Measurements from ENCODE around the gene ASB6. TPM values are rescaled to one million over a fixed set of nuclear protein-coding genes. Genes with fewer than 3 reads are reported as not detected.

The ASB6 gene
- total RNA-seq, 1 experiment from 2014 or later, result 21.0 TPM

GRCh38 chr9:129656795-129657390 is 14.9 kb upstream of the ASB6 start:
- TF ChIP-seq CTCF (conservative IDR thresholded peaks at IDR 0.05), result no peak
- no peaks in the 10 kb centered on the region for H3K4me1 ChIP-seq (ENCODE audit: insufficient read depth, low read length)
- H4K20me1 ChIP-seq (ENCODE audit: control insufficient read depth, insufficient read depth, insufficient read length), result no peaks in the 10 kb centered on the region
- no peak overlapping the region for H3K56ac ChIP-seq (ENCODE audit: insufficient read length, low read depth, low read length)
- H4K8ac ChIP-seq (replicated peaks; ENCODE audit: insufficient read length, low read depth, low read length), result no peak overlapping the region
- peak overlapping the region in 1 of 3 experiments; percentile 32; a peak in 1 of 7 replicates for H3K27ac Mint-ChIP-seq
- H4K91ac ChIP-seq (ENCODE audit: insufficient read length, low read depth, low read length), result no peak overlapping the region
- no peak overlapping the region for H4K5ac ChIP-seq (ENCODE audit: insufficient read length, low read depth, low read length)
- no peak overlapping the region for H2BK5ac ChIP-seq (ENCODE audit: insufficient read length, low read length)
- H3K18ac ChIP-seq (ENCODE audit: insufficient read length, low read depth, low read length), result no peak overlapping the region
- H2AK5ac ChIP-seq (ENCODE audit: insufficient read length, low read length), result no peak overlapping the region
- H3K79me1 ChIP-seq (ENCODE audit: insufficient read depth, low read depth, low read length, poor library complexity, severe bottlenecking), result no peaks in the 10 kb centered on the region
- no peak overlapping the region for H3K4me2 ChIP-seq (ENCODE audit: insufficient read depth, insufficient read length, low read length)
- H2BK20ac ChIP-seq (ENCODE audit: low read depth, low read length, poor library complexity, severe bottlenecking), result no peak overlapping the region
- H3K9me3 ChIP-seq (ENCODE audit: control insufficient read depth, low read depth, low read length), result no peaks in the 10 kb centered on the region
- H3K27me3 ChIP-seq (ENCODE audit: insufficient read depth, low read length), result no peaks in the 10 kb centered on the region
- H2AFZ ChIP-seq (ENCODE audit: low read length), result no peak overlapping the region
- no peak overlapping the region for H3K4ac ChIP-seq (ENCODE audit: low read depth, low read length)
- H3K4me3 Mint-ChIP-seq, result no peak overlapping the region
- no CpG with 5 or more reads among the region's 12 CpGs for WGBS (ENCODE audit: extremely low coverage, insufficient read length, low lambda C conversion rate)
- H3K27me3 Mint-ChIP-seq (ENCODE audit: low read depth), result peaks cover 37% of the 10 kb centered on the region
- no peak overlapping the region for H3K14ac ChIP-seq (ENCODE audit: insufficient read depth, low read length)
- H3K36me3 Mint-ChIP-seq (ENCODE audit: insufficient read depth in 1 of 3, low read depth in 3 of 3), result no peaks in the 10 kb centered on the region
- H3K79me2 ChIP-seq (ENCODE audit: insufficient read depth, low read length), result no peaks in the 10 kb centered on the region
- H3K9me3 Mint-ChIP-seq, result peaks cover 0 to 3% of the 10 kb centered on the region in 2 experiments; a peak in 1 of 5 replicates
- DNase-seq, result no peak
- peaks cover 0 to 7% of the 10 kb centered on the region in 2 experiments; a peak in 1 of 4 replicates for H3K4me1 Mint-ChIP-seq
- no peak overlapping the region for H2BK15ac ChIP-seq (ENCODE audit: low read depth, low read length)
- no peak overlapping the region for H2BK120ac ChIP-seq (ENCODE audit: low read depth, low read length, poor library complexity, severe bottlenecking)
- no peak overlapping the region for H3K23ac ChIP-seq (ENCODE audit: insufficient read length, low read depth, low read length)
- H3K27ac ChIP-seq (ENCODE audit: insufficient read length, low read depth, low read length), result no peak overlapping the region
- H3K23me2 ChIP-seq (ENCODE audit: insufficient read length, low read depth, low read length, poor library complexity, severe bottlenecking), result no peaks in the 10 kb centered on the region
- H3K9ac ChIP-seq (ENCODE audit: extremely low read depth, insufficient read length, low read length), result no peak overlapping the region
- no peak overlapping the region for H3T11ph ChIP-seq (ENCODE audit: low read length)
- H2BK12ac ChIP-seq (ENCODE audit: insufficient read length, low read depth, low read length), result no peak overlapping the region

All from H9 (cell line).